Measurements from ENCODE around the gene MAP3K3.
A peak's percentile ranks its signal among the peaks of the same experiment; 100 is the strongest.

MAP3K3 gene

DNA sequence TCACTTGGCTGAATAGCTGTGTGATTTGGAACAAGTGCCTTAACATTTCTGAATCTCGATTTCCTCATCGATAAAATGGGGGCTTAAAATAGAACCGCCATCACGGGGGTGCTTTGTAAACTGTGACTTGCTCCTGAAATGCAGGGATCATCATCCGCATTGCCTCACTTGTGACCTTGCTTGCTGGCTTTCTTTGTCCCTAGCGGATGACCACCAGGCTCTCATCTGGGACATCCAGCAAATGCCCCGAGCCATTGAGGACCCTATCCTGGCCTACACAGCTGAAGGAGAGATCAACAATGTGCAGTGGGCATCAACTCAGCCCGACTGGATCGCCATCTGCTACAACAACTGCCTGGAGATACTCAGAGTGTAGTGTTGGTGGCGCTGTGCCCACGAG is 33.4 kb upstream of the MAP3K3 start:
- TF ChIP-seq, protein P1, sequence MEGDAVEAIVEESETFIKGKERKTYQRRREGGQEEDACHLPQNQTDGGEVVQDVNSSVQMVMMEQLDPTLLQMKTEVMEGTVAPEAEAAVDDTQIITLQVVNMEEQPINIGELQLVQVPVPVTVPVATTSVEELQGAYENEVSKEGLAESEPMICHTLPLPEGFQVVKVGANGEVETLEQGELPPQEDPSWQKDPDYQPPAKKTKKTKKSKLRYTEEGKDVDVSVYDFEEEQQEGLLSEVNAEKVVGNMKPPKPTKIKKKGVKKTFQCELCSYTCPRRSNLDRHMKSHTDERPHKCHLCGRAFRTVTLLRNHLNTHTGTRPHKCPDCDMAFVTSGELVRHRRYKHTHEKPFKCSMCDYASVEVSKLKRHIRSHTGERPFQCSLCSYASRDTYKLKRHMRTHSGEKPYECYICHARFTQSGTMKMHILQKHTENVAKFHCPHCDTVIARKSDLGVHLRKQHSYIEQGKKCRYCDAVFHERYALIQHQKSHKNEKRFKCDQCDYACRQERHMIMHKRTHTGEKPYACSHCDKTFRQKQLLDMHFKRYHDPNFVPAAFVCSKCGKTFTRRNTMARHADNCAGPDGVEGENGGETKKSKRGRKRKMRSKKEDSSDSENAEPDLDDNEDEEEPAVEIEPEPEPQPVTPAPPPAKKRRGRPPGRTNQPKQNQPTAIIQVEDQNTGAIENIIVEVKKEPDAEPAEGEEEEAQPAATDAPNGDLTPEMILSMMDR (conservative IDR thresholded peaks at IDR 0.05; ENCODE audit: low read depth) = no peak
- CTCF ChIA-PET = no interaction called here
- POLR2A ChIA-PET (ENCODE audit: low non-redundant PET) = no interaction called here
- DNase-seq (ENCODE audit: low spot score) = no peak
- H3K27ac ChIP-seq = no peak overlapping the region

DNA sequence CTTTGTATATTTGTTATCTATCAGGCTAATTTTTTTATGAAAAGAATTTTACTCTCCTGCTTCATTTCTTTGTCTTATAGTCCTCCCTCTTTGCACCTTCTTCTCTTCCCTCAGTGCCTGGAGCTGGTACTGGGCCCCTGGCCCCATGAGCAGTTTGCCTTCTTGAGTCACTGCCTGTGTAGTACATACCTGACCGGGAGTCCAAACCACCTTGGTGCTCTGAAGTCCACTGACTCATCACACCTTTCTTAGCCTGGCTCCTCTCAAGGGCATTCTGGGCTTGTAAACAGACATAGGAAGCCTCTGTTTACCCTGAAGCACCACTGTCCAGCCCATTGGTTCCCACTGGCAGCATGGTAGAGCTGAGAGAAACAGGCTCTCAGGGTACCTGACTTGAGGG is 32.6 kb upstream of the MAP3K3 start:
- no peak overlapping the region for H3K27ac ChIP-seq
- DNase-seq (ENCODE audit: low spot score) = peak; percentile 16
- ChIA-PET CTCF (no interaction called here), POLR2A (ENCODE audit: low non-redundant PET) (no interaction called here)
- TF ChIP-seq, protein P1 (conservative IDR thresholded peaks at IDR 0.05; ENCODE audit: low read depth) = no peak

DNA sequence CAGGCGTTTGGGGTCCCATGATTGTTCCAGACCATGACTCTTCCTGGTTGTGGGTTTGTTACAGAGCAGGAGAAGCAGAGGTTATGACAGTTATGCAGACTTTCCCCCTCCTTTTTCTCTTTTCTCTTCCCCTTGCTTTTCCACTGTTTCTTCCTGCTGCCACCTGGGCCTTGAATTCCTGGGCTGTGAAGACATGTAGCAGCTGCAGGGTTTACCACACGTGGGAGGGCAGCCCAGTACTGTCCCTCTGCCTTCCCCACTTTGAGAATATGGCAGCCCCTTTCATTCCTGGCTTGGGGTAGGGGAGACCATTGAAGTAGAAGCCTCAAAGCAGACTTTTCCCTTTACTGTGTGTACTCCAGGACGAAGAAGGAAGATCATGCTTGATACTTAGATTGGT is 29.4 kb upstream of the MAP3K3 start:
- ChIA-PET CTCF (interaction anchor here (0.7 kb wide), 1 partner anchor 149 kb away, joined by 3 read pairs; no protein-coding TSS in a partner anchor), POLR2A (ENCODE audit: low non-redundant PET) (no interaction called here)
- TF ChIP-seq, protein P1 (conservative IDR thresholded peaks at IDR 0.05; ENCODE audit: low read depth) = no peak
- H3K27ac ChIP-seq = no peak overlapping the region
- DNase-seq (ENCODE audit: low spot score) = no peak

DNA sequence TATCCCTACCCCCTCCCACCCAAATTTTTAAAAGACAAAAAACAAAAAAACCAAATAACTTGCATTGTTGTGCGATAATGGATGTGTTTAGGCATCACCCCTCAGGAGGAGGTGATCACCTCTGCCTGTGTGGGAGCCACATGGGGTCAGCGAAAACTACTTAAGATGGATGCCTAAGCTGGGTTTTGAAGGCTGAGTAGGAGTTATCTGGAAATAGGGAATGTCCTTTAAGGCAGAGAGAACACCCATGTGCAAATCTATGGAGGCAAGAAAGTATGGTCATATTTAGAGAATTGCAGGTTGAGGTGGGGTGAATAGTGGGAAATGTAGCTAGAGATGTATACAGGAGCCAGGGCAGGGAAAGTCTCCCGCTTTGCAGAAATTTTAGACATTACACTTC is 27.1 kb upstream of the MAP3K3 start:
- ChIA-PET CTCF (no interaction called here), POLR2A (ENCODE audit: low non-redundant PET) (no interaction called here)
- H3K27ac ChIP-seq = no peak overlapping the region
- no peak for DNase-seq (ENCODE audit: low spot score)
- TF ChIP-seq, protein P1 (conservative IDR thresholded peaks at IDR 0.05; ENCODE audit: low read depth) = no peak

DNA sequence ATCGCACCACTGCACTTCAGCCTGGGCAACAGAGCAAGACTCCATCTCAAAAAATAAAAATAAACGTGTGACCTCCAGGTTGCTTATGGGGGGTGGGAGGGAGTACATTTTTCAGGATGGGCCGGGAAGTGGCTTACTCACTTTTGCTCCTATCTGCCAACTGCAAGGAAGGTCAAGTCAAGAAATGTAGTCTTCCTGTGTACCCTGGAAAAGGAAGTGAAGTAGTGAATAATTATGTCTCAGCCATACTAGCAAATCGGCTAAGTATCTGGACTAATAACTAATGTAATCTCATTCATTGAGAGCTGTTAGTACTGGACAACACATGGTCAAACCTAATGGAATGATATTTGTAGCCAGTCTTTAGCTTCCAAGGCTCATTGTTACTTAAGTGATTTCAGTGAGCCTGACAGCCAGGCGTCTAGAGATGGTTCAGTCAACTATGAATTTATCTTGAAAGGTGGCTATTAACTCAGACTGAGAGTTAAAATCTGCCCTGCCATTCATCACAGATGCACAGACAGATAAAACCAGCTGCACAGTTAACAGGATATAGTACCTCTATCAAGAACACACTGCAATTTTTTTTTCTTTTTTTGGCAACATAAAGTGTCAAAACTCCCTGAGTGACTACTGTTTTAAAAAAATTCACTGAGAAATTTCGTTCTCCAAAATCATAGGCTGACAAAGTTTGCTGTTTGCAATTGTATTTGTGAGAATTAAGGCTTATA is 25.2 kb upstream of the MAP3K3 start:
- ChIA-PET CTCF (no interaction called here), POLR2A (ENCODE audit: low non-redundant PET) (no interaction called here)
- TF ChIP-seq, protein P1 (conservative IDR thresholded peaks at IDR 0.05; ENCODE audit: low read depth) = no peak
- no peak for DNase-seq (ENCODE audit: low spot score)
- H3K27ac ChIP-seq = no peak overlapping the region

DNA sequence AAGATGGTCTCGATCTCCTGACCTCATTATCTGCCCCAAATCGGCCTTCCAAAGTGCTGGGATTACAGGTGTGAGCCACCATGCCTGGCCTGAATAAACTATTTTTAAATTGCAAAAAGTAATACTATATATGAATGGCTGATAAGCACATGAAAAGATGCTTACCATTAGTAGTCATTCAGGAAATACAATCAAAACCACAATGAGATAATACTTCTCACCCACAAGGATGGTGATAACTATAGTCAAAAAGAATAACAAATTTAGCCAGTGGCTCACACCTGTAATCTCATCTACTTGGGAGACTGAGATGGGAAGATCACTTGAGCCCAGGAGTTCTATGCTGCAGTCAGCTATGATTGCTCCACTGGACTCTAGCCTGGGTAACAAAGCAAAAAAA is 23.9 kb upstream of the MAP3K3 start:
- ChIA-PET POLR2A (ENCODE audit: low non-redundant PET) (no interaction called here), CTCF (no interaction called here)
- TF ChIP-seq, protein P1 (conservative IDR thresholded peaks at IDR 0.05; ENCODE audit: low read depth) = no peak
- DNase-seq (ENCODE audit: low spot score) = no peak
- H3K27ac ChIP-seq = no peak overlapping the region

All from RWPE1 (cell line).